Dermis blood vessel endothelial cell (primary cell): ENCODE data around the gene COQ10A. TPM values are rescaled to one million over a fixed set of nuclear protein-coding genes. Genes with fewer than 3 reads are reported as not detected.

Experiments used
- DNase-seq: peaks from one replicate; pipeline ENCODE4 v3.0.0; 2010
- total RNA-seq: library from RNA; depleted of rRNA; stranded (reverse); fragments of >200 nt; gene quantifications from 2 replicates; pipeline ENCODE4 v1.2.3, GENCODE V29; 2014

COQ10A gene
- total RNA-seq, 1 donor from 2014 or later: 10.0 TPM

DNA sequence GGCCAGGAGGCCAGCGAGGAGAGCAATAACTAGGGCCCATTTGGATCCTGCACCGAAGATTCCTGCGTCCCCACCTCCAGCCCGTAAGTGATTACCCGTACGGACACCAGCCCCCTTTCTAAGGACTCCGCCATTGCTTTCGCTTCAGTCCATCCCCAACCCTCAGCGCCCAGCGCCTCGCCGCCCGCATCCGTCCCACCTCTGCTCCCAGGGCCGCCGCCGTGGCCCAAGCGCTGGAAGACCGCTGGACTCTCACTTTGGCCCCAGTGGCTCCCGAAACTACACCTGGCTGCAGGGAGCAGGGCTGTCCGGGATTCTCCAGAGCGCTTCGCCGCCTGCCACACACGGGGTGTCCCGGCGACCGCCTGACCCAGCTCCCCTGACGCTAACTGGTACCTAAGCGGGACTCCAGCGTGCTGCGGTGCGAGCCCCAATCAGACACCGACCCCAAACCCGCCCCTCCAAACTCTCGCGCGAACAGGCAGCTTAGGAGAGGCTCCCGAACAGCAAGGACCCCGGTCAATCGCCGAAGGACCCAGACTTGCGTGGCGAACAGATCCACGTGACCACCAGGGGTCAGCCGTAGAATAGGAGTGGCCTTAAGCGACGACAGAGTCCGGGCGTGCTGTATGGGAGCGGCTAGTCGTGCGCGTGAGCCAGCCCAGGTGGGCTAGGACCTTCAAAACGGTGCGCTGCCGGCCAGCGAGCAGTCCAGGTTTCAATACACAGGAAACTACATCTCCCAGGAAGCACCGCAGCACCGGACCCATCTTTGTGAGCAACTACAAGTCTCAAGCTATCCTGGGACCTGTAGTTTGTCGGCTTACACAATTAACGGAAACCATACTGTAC lies 49.1 kb downstream of the COQ10A start, which contains the start of gene CNPY2:
CNPY2 (minus strand) TSS at position 367 of the 852 bp plus-strand sequence. CDS start 771 bp downstream, outside the sequence.
- DNase-seq: peak; percentile 99

DNA sequence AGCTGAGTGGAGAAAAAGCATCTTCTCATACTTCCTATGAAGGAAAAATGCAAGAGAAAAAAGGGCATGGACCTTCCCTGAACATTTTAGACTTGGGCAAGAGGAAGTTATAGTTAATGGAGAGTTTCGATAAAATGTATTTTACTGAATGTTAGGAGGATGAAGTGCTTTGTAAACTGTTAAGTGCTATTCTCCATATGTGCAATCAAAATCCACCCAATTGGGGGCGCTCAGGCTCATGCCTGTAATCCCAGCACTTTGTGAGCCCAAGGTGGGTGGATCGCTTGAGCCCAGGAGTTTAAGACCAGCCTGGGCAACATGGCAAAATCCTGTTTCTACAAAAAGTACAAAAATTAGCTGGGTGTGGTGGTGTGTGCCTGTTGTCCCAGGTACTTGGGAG lies 50.9 kb downstream of the COQ10A start:
- DNase-seq: no peak

Other genes with a start within 250 kb of the COQ10A start
- 0.70 and 1.4 TPM in 2 replicates for gene IKZF4, start 245.9 kb upstream of the COQ10A start, total RNA-seq
- 199 and 372 TPM in 2 replicates for gene RPS26, start 225.0 kb upstream of the COQ10A start, total RNA-seq
- 0.34 and 0.88 TPM in 2 replicates for gene ERBB3, start 186.8 kb upstream of the COQ10A start, total RNA-seq
- gene PA2G4, start 162.4 kb upstream of the COQ10A start, total RNA-seq: 106 and 276 TPM in 2 replicates
- gene RPL41, start 150.3 kb upstream of the COQ10A start, total RNA-seq: 2,567 and 3,056 TPM in 2 replicates
- 4.7 and 5.6 TPM in 2 replicates for gene ZC3H10, start 148.7 kb upstream of the COQ10A start, total RNA-seq
- 400 and 456 TPM in 2 replicates for gene ESYT1, start 138.7 kb upstream of the COQ10A start, total RNA-seq
- 80.8 and 96.8 TPM in 2 replicates for gene MYL6B, start 114.4 kb upstream of the COQ10A start, total RNA-seq
- 1,647 and 2,863 TPM in 2 replicates for gene MYL6, start 108.6 kb upstream of the COQ10A start, total RNA-seq
- gene SMARCC2, start 77.5 kb upstream of the COQ10A start, total RNA-seq: 47.5 and 51.2 TPM in 2 replicates
- 102 and 119 TPM in 2 replicates for gene RNF41, start 45.0 kb upstream of the COQ10A start, total RNA-seq
- gene NABP2, start 42.6 kb upstream of the COQ10A start, total RNA-seq: 24.8 and 32.9 TPM in 2 replicates
- not detected in 2 replicates for gene SLC39A5, start 36.9 kb upstream of the COQ10A start, total RNA-seq
- gene ANKRD52, start 8.6 kb upstream of the COQ10A start, total RNA-seq: 23.0 and 31.5 TPM in 2 replicates
- gene CS, start 33.4 kb downstream of the COQ10A start, total RNA-seq: 67.0 and 267 TPM in 2 replicates
- gene CNPY2, start 49.0 kb downstream of the COQ10A start, total RNA-seq: 80.0 and 94.8 TPM in 2 replicates
- gene PAN2, start 67.1 kb downstream of the COQ10A start, total RNA-seq: 16.8 and 24.2 TPM in 2 replicates
- gene IL23A, start 71.9 kb downstream of the COQ10A start, total RNA-seq: 0.23 and 0.34 TPM in 2 replicates
- gene STAT2, start 93.2 kb downstream of the COQ10A start, total RNA-seq: 72.7 and 95.0 TPM in 2 replicates
- not detected in 2 replicates for gene APOF, start 95.9 kb downstream of the COQ10A start, total RNA-seq
- 8.8 and 24.7 TPM in 2 replicates for gene TIMELESS, start 182.5 kb downstream of the COQ10A start, total RNA-seq
- gene MIP, start 187.7 kb downstream of the COQ10A start, total RNA-seq: not detected in 2 replicates
- gene SPRYD4, start 201.6 kb downstream of the COQ10A start, total RNA-seq: 1.6 and 2.4 TPM in 2 replicates
- 0.28 and 0.51 TPM in 2 replicates for gene GLS2, start 221.2 kb downstream of the COQ10A start, total RNA-seq